Small intestine (tissue), 7 donors: ENCODE results near the gene C9orf78. TPM values are rescaled to one million over a fixed set of nuclear protein-coding genes. Genes with fewer than 3 reads are reported as not detected.

Source experiments
- DNase-seq, 2 donors: peaks; one replicate each; pipeline versions ENCODE4 v3.0.0 to v3.0.0-alpha.2; 2013
- FAIRE-seq: peaks from 2 replicates; lab custom pipeline; 2012; peaks lifted over from hg19 to GRCh38; lab: Jason Lieb, UNC
- H3K27ac ChIP-seq, 3 donors: one replicate each; pipeline ENCODE4 v1.5.1; 2013; ENCODE audit warnings: low read length in 2 of 3, mild to moderate bottlenecking in 2 of 3, control low read depth in 1 of 3, inconsistent platforms in 1 of 3, low read depth in 1 of 3, moderate library complexity in 1 of 3
- H3K27me3 ChIP-seq, 3 donors: one replicate each; pipeline ENCODE4 v1.6.1; 2013; ENCODE audit warnings: low read length in 3 of 3, inconsistent platforms in 1 of 3; ENCODE audit not compliant: control insufficient read depth in 3 of 3, insufficient read depth in 3 of 3
- H3K36me3 ChIP-seq, 3 donors: one replicate each; pipeline ENCODE4 v1.6.1; 2013; ENCODE audit warnings: low read length in 3 of 3, inconsistent platforms in 1 of 3, low read depth in 1 of 3, mild to moderate bottlenecking in 1 of 3, moderate library complexity in 1 of 3; ENCODE audit not compliant: control insufficient read depth in 3 of 3, insufficient read depth in 2 of 3
- H3K4me1 ChIP-seq, 3 donors: one replicate each; pipeline ENCODE4 v1.6.1; 2013; ENCODE audit warnings: low read length in 2 of 3, inconsistent platforms in 1 of 3, low read depth in 1 of 3, mild to moderate bottlenecking in 1 of 3, moderate library complexity in 1 of 3; ENCODE audit not compliant: control insufficient read depth in 3 of 3, insufficient read depth in 2 of 3
- H3K4me3 ChIP-seq, 3 donors: one replicate each; pipeline ENCODE4 v1.5.1; 2013; ENCODE audit warnings: low read length in 3 of 3, control low read depth in 1 of 3, inconsistent platforms in 1 of 3, low read depth in 1 of 3, mild to moderate bottlenecking in 1 of 3, moderate library complexity in 1 of 3
- H3K9me3 ChIP-seq, 2 donors: one replicate each; pipeline ENCODE4 v1.6.1; 2013; ENCODE audit warnings: low read depth in 1 of 2, low read length in 1 of 2; ENCODE audit not compliant: control insufficient read depth in 2 of 2, insufficient read depth in 1 of 2
- WGBS, 3 donors: extraction: QIAGEN DNeasy Blood & Tissue Kit; methylation state at CpG; one replicate each; pipeline ENCODE4 v1.1.7; 2013; 5-methylcytosine and 5-hydroxymethylcytosine counted together
- polyA plus RNA-seq, 4 donors: library from polyadenylated mRNA; stranded (reverse) in 3 of 4; unstranded in 1 of 4; fragments of 200-250 nt in 3 of 4; fragments of 120-200 nt in 1 of 4; gene quantifications; one replicate each; pipeline versions ENCODE4 v1.2.1 to v1.2.3, GENCODE V29; 2013
- donor health status: healthy with polysubstance abuse.
- donor health status: control.
- donor health status: control.
- donor health status: Bipolar disorder and iron deficiency.
- donor health status: healthy.

Gene C9orf78
- polyA plus RNA-seq, 4 donors, result 50.6 to 62.6 (median 59.4) TPM

GRCh38 chr9:129869585-129870501 is 34.8 kb upstream of the C9orf78 start:
- FAIRE-seq (no peak), DNase-seq (no peak)
- 92 to 94% (median 93%) methylated on average over 23 to 24 of the region's 24 CpGs for WGBS, 3 donors

GRCh38 chr9:129868872-129869486 is 33.9 kb upstream of the C9orf78 start:
- WGBS, 3 donors, result 70 to 79% (median 77%) methylated on average over 23 to 28 of the region's 28 CpGs
- Histone ChIP-seq H3K36me3 (peaks cover 0 to 65% (median 3%) of the 10 kb centered on the region in 3 donors), H3K27me3 (no peaks in the 10 kb centered on the region), H3K9me3 (no peaks in the 10 kb centered on the region), H3K27ac (peak overlapping the region in 2 of 3 donors; percentile 60 to 74), H3K4me3 (no peak overlapping the region), H3K4me1 (no peaks in the 10 kb centered on the region)
- DNase-seq (peak in 1 of 2 donors; percentile 73), FAIRE-seq (no peak)

More at GRCh38 chr9:129869585-129870501, 34.8 kb upstream of the C9orf78 start:
- H3K27me3 ChIP-seq, result no peaks in the 10 kb centered on the region
- H3K36me3 ChIP-seq, result peaks cover 0 to 71% (median 3%) of the 10 kb centered on the region in 3 donors
- no peaks in the 10 kb centered on the region for H3K9me3 ChIP-seq
- H3K27ac ChIP-seq, result peak overlapping the region in 2 of 3 donors; percentile 43 to 72
- no peak overlapping the region for H3K4me3 ChIP-seq
- H3K4me1 ChIP-seq, result no peaks in the 10 kb centered on the region

DNA sequence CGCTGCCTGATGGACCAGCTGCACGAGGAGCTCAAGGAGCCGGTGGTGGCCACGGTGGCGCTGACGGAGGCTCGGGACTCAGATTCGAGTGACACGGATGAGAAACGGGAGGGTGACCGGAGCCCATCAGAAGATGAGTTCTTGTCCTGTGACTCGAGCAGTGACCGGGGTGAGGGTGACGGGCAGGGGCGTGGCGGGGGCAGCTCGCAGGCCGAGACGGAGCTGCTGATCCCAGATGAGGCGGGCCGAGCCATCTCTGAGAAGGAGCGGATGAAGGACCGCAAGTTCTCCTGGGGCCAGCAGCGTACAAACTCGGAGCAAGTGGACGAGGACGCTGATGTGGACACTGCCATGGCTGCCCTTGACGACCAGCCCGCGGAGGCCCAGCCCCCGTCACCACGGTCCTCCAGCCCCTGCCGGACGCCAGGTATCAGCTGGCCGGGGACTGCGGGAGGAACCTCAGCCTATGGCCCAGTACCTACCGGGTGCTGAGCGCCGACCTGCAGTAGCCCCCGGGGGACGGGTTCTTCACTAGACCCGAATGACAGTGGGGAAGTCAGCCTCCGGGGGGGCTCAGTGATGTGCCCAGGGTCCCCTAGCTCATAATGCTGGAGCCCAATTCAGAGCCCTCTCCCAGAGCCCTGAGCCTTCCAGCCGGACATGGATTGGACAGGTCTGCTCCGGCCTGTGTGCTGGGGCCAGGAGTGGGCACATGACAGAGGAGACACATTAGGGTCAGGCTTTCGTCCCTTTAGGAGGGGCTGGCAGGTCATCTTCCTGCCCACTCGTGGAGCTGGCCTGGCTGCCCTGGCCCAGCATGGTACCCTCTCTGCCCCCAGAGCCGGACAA is 33.2 kb upstream of the C9orf78 start:
- H3K4me3 ChIP-seq, result no peak overlapping the region
- 89 to 91% (median 89%) methylated on average over 46 to 48 of the region's 48 CpGs for WGBS, 3 donors
- no peak for DNase-seq
- H3K27me3 ChIP-seq, result no peaks in the 10 kb centered on the region
- H3K36me3 ChIP-seq, result peaks cover 0 to 63% (median 3%) of the 10 kb centered on the region in 3 donors
- peak overlapping the region in 2 of 3 donors; percentile 60 to 74 for H3K27ac ChIP-seq
- FAIRE-seq, result no peak
- no peaks in the 10 kb centered on the region for H3K4me1 ChIP-seq
- no peaks in the 10 kb centered on the region for H3K9me3 ChIP-seq

DNA sequence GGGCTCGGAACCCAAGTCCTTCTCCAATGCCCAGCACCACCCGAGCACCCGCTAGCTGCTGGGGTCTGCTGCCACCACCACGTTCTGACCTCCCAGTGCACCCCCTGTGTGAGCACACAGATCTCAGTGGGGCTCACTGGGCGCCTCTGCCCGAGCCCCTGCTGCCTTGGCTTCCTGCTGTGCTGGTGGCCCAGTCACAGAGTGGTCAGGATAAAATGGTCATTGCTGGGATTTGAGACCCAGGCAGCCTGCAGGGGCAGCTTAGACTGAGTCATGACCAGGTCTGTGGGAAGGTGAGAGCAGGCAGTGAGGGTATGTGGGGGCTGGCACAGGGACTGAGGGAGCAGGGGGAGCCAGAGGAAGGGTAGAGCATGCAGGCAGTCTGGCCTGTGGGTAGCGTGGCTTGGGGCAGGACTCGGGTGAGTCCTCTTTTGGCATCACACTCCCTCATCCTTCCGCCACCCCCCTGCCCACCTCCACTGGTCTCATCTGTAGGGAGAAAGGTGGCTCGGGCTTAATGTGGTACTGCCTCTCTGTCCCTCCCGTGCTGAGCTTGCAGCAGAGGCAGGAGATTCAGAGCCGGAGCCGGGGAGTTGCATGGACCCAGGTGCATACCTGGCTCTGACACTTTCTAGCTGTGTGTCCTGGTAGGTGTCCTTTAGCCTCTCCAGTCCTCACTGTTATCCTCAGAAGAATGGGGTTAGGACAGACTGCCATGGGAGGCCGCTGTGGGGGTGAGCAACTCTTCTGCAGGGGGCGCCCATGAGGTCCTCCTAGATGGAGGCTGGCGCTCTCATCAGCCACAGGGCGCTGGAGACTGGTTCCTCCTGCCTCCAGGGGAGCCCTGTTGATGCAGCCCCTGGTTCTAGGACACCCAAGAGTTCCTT is 32.3 kb upstream of the C9orf78 start:
- 79 to 82% (median 82%) methylated on average over 17 of the region's 17 CpGs for WGBS, 3 donors
- H3K9me3 ChIP-seq, result no peaks in the 10 kb centered on the region
- no peak for FAIRE-seq
- peaks cover 0 to 67% (median 3%) of the 10 kb centered on the region in 3 donors for H3K36me3 ChIP-seq
- H3K4me3 ChIP-seq, result no peak overlapping the region
- H3K4me1 ChIP-seq, result no peaks in the 10 kb centered on the region
- H3K27me3 ChIP-seq, result no peaks in the 10 kb centered on the region
- DNase-seq, result no peak
- H3K27ac ChIP-seq, result peak overlapping the region in 1 of 3 donors; percentile 22

GRCh38 chr9:129866394-129867135 is 31.5 kb upstream of the C9orf78 start:
- 79 to 81% (median 79%) methylated on average over 17 of the region's 17 CpGs for whole genome bisulfite sequencing, 3 donors
- no peaks in the 10 kb centered on the region for H3K27me3 ChIP-seq
- no peak for FAIRE-seq

GRCh38 chr9:129865668-129866320 is 30.7 kb upstream of the C9orf78 start:
- 67 to 83% (median 83%) methylated on average over 13 to 14 of the region's 14 CpGs for WGBS, 3 donors
- no peaks in the 10 kb centered on the region for H3K4me1 ChIP-seq
- no peak for DNase-seq
- no peaks in the 10 kb centered on the region for H3K27me3 ChIP-seq
- no peak for FAIRE-seq
- no peak overlapping the region for H3K4me3 ChIP-seq
- peaks cover 4 to 77% (median 6%) of the 10 kb centered on the region in 3 donors for H3K36me3 ChIP-seq
- no peak overlapping the region for H3K27ac ChIP-seq
- no peaks in the 10 kb centered on the region for H3K9me3 ChIP-seq

More at GRCh38 chr9:129866394-129867135, 31.5 kb upstream of the C9orf78 start:
- H3K4me3 ChIP-seq, result no peak overlapping the region
- H3K4me1 ChIP-seq, result no peaks in the 10 kb centered on the region
- no peaks in the 10 kb centered on the region for H3K9me3 ChIP-seq
- peak overlapping the region in 1 of 3 donors; percentile 22 for H3K27ac ChIP-seq
- H3K36me3 ChIP-seq, result peaks cover 2 to 69% (median 3%) of the 10 kb centered on the region in 3 donors
- DNase-seq, result no peak
